Ascending aorta (tissue), 2 donors: ENCODE results near the gene CA10. TPM values are rescaled to one million over a fixed set of nuclear protein-coding genes. Genes with fewer than 3 reads are reported as not detected.

Experiments
- DNase-seq, 2 donors: peaks; one replicate each; pipeline ENCODE4 v3.0.0-alpha.2; 2019; ENCODE audit warnings: low spot score in 2 of 2
- H3K27ac ChIP-seq, 2 donors: fragments of 200-600 bp; sonication (generic); one replicate each; pipeline ENCODE4 v1.5.1; 2016 to 2017; ENCODE audit warnings: mild to moderate bottlenecking in 1 of 2
- H3K27me3 ChIP-seq: fragments of 200-600 bp; sonication (generic); one replicate; pipeline ENCODE4 v1.5.1; 2017
- H3K36me3 ChIP-seq, 2 donors: fragments of 200-600 bp; sonication (generic); one replicate each; pipeline ENCODE4 v1.5.1; 2016
- H3K4me1 ChIP-seq, 2 donors: fragments of 200-600 bp; sonication (generic); one replicate each; pipeline ENCODE4 v1.5.1; 2016 to 2017; ENCODE audit warnings: mild to moderate bottlenecking in 1 of 2
- H3K4me3 ChIP-seq, 2 donors: fragments of 200-600 bp; sonication (generic); one replicate each; pipeline ENCODE4 v1.5.1; 2016 to 2017; ENCODE audit warnings: mild to moderate bottlenecking in 1 of 2
- H3K9me3 ChIP-seq, 2 donors: fragments of 200-600 bp; sonication (generic); one replicate each; pipeline ENCODE4 v1.5.1; 2016
- intact Hi-C: fragments of 100-400 bp; cut with DNase I; formaldehyde crosslinking; loops from one replicate; pipeline ENCODE4 v1.15.1; 2023
- total RNA-seq: library from RNA; depleted of rRNA; stranded (reverse); fragments of >200 nt; gene quantifications from one replicate; pipeline ENCODE4 v1.1.0, GENCODE V29; 2016
- TF ChIP-seq, protein P1 (sequence below), 3 experiments: fragments of 200-600 bp in 2 of 3; fragments of 450-650 bp in 1 of 3; sonication (generic) in 2 of 3; IDR thresholded peaks; one replicate each; pipeline ENCODE4 v1.5.1; 2016 to 2019; ENCODE audit warnings: antibody characterized with exemption in 3 of 3, mild to moderate bottlenecking in 1 of 3, moderate library complexity in 1 of 3

The CA10 gene
- total RNA-seq, 1 donor from 2014 or later: not detected

DNA sequence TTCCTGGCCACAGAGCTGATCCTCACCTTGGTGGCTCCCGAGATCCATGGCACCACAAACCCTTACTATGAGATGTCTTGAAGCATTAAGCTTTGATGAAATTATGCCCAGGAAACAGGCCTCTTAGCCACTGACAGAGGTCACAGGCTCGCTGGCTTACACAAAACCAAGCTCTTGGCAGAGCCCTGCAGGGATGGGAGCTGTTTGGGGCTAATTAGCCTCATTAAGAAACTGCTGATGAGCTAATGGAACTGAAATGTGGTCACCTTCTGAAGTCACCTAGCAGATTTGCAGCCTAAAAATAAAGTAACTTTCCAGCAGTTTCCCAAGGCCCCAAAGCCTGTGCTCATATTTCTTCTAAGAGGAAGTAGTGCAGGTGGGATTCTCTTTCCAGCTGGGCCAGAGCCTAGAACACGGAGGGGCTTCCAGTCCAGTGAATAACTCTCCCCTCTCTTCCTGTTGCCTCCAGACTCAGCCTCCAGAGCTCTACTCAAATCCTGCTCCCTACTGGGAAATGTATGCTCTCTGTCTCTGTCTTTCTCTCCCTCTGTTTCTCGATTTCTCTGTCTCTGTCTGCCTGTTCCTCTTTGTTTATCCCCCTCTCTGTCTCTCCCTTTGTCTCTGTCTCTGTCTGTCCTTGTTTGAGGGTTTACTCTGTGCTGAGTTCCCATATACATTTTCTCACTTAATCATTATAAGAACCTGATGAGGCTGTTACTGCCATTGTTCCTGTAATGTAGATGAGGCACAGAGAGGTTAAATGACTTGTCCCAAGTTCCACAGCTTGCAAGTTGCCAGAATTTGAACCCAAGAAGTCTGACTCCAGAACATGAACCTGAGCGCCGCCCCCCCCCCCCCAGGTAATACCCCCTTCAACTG, 338.9 kb downstream of the CA10 start:
- intact Hi-C loops: no loop called here
- TF ChIP-seq, protein P1, sequence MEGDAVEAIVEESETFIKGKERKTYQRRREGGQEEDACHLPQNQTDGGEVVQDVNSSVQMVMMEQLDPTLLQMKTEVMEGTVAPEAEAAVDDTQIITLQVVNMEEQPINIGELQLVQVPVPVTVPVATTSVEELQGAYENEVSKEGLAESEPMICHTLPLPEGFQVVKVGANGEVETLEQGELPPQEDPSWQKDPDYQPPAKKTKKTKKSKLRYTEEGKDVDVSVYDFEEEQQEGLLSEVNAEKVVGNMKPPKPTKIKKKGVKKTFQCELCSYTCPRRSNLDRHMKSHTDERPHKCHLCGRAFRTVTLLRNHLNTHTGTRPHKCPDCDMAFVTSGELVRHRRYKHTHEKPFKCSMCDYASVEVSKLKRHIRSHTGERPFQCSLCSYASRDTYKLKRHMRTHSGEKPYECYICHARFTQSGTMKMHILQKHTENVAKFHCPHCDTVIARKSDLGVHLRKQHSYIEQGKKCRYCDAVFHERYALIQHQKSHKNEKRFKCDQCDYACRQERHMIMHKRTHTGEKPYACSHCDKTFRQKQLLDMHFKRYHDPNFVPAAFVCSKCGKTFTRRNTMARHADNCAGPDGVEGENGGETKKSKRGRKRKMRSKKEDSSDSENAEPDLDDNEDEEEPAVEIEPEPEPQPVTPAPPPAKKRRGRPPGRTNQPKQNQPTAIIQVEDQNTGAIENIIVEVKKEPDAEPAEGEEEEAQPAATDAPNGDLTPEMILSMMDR (IDR thresholded peaks at IDR 0.05): no peak

DNA sequence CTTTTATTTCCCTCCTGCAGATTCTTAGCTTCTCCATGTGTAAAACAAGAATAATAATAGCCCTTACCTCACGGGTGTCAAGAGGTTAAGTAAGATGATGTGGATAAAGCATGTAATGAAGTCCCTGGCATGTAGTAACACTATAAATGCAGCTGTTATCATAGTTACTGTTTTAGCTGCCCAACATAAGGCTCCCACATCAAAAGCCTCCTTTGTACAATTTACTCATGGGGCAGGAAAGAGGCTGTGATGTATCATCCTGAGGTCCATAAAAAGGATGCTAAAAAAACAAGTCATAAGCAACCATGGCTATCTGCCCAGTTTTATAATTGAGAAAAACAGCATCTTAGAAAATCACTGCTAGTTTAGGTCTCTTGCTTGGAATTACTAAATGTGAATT, 339.7 kb downstream of the CA10 start:
- intact Hi-C loops: no loop called here

More for the DNA sequence above, 338.9 kb downstream of the CA10 start:
- no peak overlapping the region for H3K27ac ChIP-seq
- no peaks in the 10 kb centered on the region for H3K36me3 ChIP-seq
- no peak for DNase-seq
- H3K4me1 ChIP-seq: no peaks in the 10 kb centered on the region
- H3K27me3 ChIP-seq: no peaks in the 10 kb centered on the region
- H3K9me3 ChIP-seq: no peaks in the 10 kb centered on the region
- no peak overlapping the region for H3K4me3 ChIP-seq

DNA sequence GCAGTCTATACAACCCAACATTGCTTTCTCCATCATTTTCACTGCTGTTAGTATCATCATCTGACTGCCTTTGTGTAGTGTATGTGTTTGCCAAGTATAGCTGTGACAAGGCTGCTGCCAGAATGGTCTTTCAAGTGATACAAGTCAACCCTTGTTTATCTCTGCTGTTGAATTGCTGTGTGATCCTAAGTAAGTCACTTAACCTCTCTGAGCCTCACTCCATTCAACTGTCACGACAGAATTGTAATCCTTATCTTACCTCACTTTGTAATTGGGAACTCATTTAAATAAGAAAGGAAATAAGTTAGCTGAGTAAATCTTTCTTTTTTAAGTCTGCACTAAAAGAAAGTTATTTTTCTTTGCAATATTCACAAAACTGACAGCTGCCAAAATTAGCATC, 340.6 kb downstream of the CA10 start:
- no peaks in the 10 kb centered on the region for H3K27me3 ChIP-seq
- no peak for DNase-seq
- H3K4me1 ChIP-seq: no peaks in the 10 kb centered on the region
- no peak overlapping the region for H3K4me3 ChIP-seq
- no peaks in the 10 kb centered on the region for H3K36me3 ChIP-seq
- intact Hi-C loops: no loop called here
- H3K9me3 ChIP-seq: no peaks in the 10 kb centered on the region
- TF ChIP-seq, protein P1 (IDR thresholded peaks at IDR 0.05): no peak
- no peak overlapping the region for H3K27ac ChIP-seq

More for the DNA sequence above, 339.7 kb downstream of the CA10 start:
- no peaks in the 10 kb centered on the region for H3K4me1 ChIP-seq
- DNase-seq: no peak
- H3K4me3 ChIP-seq: no peak overlapping the region
- no peaks in the 10 kb centered on the region for H3K27me3 ChIP-seq
- H3K9me3 ChIP-seq: no peaks in the 10 kb centered on the region
- TF ChIP-seq, protein P1 (IDR thresholded peaks at IDR 0.05): no peak
- H3K27ac ChIP-seq: no peak overlapping the region
- H3K36me3 ChIP-seq: no peaks in the 10 kb centered on the region

DNA sequence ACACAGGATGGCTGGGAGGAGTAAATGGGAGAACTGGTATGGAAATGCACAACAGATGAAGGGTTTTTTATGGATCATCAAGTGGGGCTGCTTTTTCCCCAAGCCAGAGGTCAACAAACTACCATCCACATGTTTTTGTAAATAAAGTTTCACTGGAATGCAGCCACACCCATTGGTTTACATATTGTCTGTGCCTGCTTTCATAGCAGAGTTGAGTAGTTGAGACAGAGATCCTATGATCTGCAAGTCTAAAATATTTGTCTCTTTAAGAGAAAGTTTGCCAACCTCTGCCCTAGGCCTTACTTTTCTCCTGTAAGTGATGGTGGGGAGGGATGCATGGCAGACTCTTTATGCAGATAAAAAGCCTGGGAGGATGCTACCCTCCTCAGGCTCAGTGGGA, 341.4 kb downstream of the CA10 start:
- Histone ChIP-seq H3K9me3 (no peaks in the 10 kb centered on the region), H3K36me3 (no peaks in the 10 kb centered on the region), H3K4me3 (no peak overlapping the region), H3K27ac (no peak overlapping the region), H3K27me3 (no peaks in the 10 kb centered on the region), H3K4me1 (no peaks in the 10 kb centered on the region)
- TF ChIP-seq, protein P1 (IDR thresholded peaks at IDR 0.05): no peak
- intact Hi-C loops: no loop called here
- DNase-seq: no peak

DNA sequence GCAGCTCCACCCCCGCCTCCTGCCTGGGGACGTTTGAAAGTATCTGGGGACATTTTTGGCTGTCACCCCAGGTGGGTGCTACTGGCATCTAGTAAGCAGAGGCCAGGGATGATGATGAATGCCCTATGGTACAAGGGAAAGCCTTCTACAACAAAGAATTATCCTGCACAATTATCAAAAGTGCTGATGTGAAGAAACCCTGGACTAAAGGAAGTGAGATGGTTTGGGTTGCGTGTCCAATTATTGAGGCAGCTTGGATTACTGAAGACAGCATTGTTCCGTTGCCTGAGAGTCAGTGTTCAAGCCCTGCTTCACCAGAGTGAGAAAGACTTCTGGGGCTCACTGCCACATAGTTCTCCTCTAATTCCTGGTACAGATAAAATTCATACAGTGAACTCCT, 343.4 kb downstream of the CA10 start:
- Histone ChIP-seq H3K4me3 (no peak overlapping the region), H3K27ac (no peak overlapping the region), H3K27me3 (no peaks in the 10 kb centered on the region), H3K36me3 (no peaks in the 10 kb centered on the region), H3K9me3 (no peaks in the 10 kb centered on the region), H3K4me1 (no peaks in the 10 kb centered on the region)
- DNase-seq: no peak
- TF ChIP-seq, protein P1 (IDR thresholded peaks at IDR 0.05): no peak
- intact Hi-C loops: no loop called here
